Activated naive CD4-positive, alpha-beta T cell treated with Interleukin-2 at 50 U/mL for 16 hours (primary cell): ENCODE results near the gene DNM1L.
A peak's percentile ranks its signal among the peaks of the same experiment; 100 is the strongest.
"Not testable (repeated sequence)": the region's sequence is repeated elsewhere in the genome, so short reads cannot be mapped to it uniquely, and the experiment has no call there.

Experiments used
- DNase-seq: peaks from one replicate; pipeline ENCODE4 v3.0.0-alpha.2; 2020

Gene DNM1L

GRCh38 chr12:32698285-32698684, 19.2 kb downstream of the DNM1L start:
- no peak for DNase-seq

DNA sequence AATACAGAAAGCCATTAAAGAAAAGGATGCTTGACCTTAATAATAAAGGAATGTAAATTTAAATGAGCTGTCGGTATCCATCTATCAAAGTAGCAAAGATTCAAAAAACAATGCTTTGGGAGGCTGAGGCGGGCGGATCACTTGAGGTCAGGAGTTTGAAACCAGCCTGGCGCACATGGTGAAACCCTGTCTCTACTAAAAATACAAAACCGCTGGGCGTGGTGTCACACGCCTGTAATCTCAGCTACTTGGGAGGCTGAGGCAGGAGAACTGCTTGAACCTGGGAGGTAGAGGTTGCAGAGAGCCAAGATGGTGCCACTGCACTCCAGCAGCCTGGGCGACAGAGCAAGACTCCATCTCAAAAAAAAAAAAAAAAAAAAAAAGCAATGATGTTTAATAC, 20.3 kb downstream of the DNM1L start:
- DNase-seq, result not testable (repeated sequence)

DNA sequence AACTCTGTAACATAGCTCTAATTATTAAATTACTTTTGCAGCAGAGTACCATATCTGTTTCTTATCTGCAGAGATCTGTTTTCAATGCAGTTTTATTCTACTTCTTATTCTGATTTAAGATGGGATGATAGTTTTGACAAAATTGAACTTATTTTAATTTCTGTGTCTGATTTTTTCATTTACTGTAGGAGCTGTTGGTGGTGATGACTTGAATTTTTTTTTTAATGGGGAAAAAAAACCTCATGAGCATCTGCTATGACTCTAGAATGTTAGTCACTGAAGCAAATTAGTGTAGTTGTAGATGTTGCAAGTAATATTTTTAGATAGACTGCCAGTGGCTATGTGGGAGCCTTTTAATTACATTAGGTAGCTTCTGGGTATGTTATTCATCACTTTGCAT, 23.4 kb downstream of the DNM1L start:
- no peak for DNase-seq

GRCh38 chr12:32702946-32703345, 23.8 kb downstream of the DNM1L start:
- no peak for DNase-seq

GRCh38 chr12:32705783-32706182, 26.7 kb downstream of the DNM1L start:
- DNase-seq, result no peak

GRCh38 chr12:32706335-32707024, 27.4 kb downstream of the DNM1L start:
- no peak for DNase-seq

DNA sequence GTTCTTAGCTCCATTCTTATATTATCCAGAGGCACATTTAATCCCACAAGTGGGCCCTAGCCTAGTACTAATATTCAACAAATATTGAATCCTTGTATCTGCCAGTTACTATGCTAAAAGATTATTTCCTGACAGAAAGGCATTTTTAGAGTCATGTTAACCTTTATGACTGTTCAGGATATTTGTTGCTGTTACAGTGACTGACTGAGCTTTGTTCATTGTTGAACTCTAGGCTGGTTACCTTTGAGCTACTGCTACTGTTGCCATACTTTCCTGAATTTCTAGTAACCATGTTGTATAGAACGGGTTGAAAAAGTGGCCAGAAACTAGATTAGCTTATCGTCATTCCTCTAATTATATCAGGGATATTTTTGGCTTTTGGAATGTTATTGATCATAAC, 29.8 kb downstream of the DNM1L start:
- no peak for DNase-seq

DNA sequence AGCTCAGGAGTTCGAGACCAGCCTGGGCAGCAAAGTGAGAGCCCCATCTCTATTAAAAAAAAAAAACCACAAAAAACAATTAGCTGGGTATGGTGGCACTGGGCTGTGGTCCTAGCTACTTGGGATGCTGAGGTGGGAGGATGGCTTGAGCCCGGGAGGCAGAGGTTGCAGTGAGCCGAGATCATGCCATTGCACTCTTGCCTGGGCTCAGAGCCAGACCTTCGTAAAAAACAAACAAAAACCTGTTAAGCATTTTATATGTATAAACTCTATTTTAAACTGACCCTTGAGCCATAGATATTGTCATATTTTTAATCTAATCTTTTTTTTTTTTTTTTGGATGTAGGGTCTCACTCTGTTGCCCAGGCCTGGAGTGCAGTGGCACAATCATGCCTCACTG, 35.7 kb downstream of the DNM1L start:
- no peak for DNase-seq

DNA sequence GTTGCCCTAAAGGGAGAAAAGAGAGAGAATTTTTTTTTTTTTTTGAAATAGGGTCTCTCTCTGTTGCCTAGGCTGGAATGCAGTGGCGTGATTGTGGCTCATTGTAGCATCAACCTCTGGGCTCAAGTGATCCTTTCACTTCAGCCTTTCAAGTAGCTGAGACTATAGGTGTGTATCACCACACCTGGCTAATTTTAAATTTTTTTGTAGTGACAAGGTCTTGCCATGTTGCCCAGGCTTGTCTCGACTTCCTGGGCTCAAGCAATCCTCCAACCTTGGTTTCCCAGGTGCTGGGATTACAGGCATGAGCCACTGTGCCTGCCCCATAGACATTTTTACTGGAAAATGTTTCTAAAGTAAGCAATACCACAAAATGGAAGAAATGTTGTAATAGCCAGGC, 39.8 kb downstream of the DNM1L start:
- DNase-seq, result no peak

- DNase-seq, result not testable (repeated sequence)
These were observed 46.2 kb downstream of the DNM1L start for GRCh38 chr12:32725308-32725707.

- DNase-seq, result no peak
These were observed 47.2 kb downstream of the DNM1L start for GRCh38 chr12:32726286-32726685.

- DNase-seq, result no peak
These were observed 48.1 kb downstream of the DNM1L start for GRCh38 chr12:32727237-32727636.

DNA sequence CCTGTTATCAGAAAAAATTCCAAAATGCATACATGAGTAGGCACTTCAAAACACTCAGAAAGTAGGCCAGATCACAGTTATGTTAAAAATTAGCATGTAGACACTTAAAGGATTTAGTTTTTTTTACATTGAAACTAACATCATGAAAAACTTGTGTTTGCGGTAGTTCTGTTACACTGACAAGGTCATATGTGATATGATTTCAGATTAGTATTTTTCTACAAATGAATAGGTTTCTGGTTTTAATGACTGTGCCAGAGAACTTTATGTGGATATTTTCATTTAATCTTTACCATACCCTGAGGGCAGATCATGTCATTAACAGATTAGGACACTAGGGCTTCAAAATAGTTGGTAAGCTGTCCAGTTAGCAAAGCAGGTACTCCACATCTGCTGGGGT, 55.9 kb downstream of the DNM1L start:
- DNase-seq, result no peak

DNA sequence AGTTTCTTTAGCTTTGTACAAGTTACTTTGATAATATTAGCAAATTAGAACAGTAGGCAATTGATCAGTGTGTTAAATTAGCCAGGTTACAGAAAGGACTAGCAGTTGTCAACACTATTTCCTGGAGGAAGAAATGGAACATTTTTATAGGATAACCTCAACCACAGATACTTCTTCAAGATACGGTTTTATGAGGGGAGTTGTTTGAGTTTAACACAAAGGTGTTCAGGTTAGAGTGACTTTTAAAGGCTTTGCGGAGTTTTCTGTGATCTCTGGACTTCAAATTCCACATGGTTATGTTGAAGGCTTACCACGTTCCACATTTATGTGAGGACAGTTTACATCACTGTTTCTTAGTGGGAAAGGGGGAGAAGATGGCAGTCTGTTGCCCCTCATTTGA, 57.3 kb downstream of the DNM1L start:
- DNase-seq, result no peak

DNA sequence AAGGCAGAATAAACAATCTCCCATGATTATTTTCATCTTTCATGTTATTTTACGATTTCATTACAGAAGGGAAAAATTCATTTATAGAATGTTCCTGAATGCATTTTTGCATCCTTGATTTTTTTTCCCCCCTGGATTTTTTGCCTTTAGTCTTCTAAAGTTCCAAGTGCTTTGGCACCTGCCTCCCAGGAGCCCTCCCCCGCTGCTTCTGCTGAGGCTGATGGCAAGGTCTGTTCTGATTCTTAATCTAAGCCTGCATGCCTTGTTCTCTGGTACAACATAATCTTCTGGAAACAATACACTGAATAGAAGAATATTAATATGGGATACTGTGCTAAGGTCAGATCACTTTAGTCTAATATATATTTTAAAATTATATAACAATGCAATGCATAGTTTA, 58.6 kb downstream of the DNM1L start:
- no peak for DNase-seq

DNA sequence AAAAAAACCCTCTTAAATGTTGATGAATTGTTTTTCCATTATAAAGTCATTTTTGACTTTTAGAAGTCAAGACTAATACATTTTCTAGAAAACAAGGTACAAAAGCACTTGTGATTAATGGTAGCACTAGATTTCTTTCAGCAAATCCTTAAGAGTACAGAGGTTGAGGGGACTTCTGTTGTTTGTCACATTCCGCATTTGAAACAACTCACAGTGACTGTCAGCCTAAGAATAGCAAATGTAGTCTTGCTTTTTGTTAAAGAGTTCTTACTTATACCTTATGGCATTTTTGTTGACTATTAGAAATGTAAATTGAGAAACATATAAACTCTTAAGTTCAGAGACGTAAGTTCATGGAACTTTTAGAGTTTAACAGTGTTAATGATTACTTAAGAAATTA, 60.2 kb downstream of the DNM1L start:
- DNase-seq, result no peak

- no peak for DNase-seq
These were observed 63.0 kb downstream of the DNM1L start for GRCh38 chr12:32742133-32742532.

DNA sequence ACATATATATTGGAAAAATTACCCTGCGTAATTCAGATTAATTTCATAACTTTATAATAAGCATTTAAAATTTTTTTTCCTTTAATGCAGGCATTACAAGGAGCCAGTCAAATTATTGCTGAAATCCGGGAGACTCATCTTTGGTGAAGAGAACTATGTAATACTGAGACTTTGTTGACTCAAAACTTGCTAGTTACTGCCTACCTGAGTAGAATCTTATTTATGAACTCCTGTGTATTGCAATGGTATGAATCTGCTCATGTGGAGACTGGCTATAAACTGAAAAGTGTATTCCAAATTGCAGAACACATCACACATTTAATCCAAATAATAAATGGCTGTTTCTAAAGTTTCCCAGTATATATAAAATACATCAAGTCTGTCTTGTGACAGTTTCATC, 64.2 kb downstream of the DNM1L start:
- no peak for DNase-seq

- no peak for DNase-seq
These were observed 74.5 kb downstream of the DNM1L start for GRCh38 chr12:32753605-32754004.

GRCh38 chr12:32754111-32754510, 75.0 kb downstream of the DNM1L start:
- no peak for DNase-seq

- peak; percentile 77 for DNase-seq
These were observed 76.1 kb downstream of the DNM1L start for GRCh38 chr12:32755051-32755653.

DNA sequence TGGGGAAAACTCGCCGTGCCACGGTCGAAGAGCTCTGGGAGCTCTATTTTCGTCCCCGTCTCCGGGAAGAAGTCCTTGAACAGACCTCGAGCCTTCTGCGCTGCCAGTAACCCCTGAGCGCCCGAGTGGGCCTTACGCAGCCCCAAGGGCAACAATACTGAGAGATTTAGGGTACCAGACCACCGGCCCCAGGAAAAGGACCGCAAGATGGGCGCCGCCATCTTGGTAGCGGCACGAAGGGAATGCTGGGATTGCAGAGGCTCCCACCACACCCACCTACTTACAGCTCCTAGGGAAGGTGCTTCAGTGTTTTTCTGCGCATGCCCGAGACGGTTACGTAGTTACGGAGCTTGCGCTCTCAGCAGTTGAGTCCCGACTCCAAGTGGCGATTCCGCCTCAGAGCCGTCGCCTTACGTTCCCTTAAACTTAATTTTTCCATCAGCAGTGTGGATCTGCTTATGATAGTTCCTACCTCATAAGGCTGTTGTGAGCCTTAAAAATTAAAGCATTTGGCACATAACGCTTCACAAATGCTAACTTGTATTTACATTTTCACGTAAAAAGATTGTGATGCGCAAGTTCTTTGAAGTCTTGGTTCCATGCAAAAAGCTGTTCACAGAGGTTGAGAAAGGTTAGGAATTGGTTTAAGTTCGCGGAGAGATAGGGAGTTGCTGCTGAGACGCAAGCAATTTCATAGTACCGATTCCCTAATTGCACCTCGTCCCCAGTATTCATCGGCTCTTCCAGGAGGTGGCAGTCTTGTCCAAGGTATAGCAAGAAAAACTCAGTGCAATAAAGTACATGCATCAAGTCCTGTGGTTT, 76.8 kb downstream of the DNM1L start, which contains the start of gene YARS2:
Gene YARS2 (minus strand): TSS at position 244 of the 822 bp plus-strand sequence. CDS start 23 bp downstream, at position 221.
- DNase-seq, result peak; percentile 90

DNA sequence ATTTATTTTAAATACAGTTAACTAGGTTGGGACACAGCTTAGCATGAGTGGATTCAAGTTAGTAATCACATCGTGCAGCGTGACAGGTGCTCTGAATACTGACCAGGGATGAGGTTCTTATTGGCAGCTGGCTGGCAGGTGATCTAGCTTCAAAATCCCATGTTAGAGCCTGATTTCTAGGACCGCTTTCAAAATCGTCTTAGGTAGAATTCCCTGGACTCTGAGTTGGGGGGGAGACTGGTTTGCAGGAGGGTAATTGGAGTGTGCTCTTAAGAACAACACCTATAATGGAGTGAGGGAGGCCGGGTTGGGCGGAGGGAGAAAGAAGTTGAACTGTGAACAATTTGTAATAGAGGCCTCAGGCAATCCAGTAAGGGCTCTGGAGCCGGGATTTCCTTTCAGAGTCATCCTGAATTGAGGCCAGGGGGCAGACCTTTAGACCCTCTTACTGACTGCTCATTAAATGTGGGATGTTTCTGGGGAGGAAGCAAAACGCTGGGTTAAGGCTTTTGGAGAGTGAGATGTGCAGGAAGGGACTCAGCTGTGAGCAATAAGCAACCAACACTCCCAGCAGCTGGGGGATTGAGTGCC, 77.5 kb downstream of the DNM1L start:
- DNase-seq, result no peak

- no peak for DNase-seq
These were observed 78.1 kb downstream of the DNM1L start for GRCh38 chr12:32757157-32757556.
